Breast epithelium (tissue), 3 donors: Measurements from ENCODE around the gene PALLD.

Experiments used
- POLR2A ChIP-seq: fragments of 450-650 bp; IDR thresholded peaks from one replicate; pipeline ENCODE4 v1.6.1; 2016; ENCODE audit warnings: antibody characterized with exemption, mild to moderate bottlenecking, moderate library complexity
- POLR2AphosphoS5 ChIP-seq, 3 donors: sonication (generic); formaldehyde crosslinking; IDR thresholded peaks; one replicate each; pipeline ENCODE4 v1.6.1; 2017; ENCODE audit warnings: antibody characterized with exemption in 3 of 3
- TF ChIP-seq, protein P1 (sequence below), 3 donors: fragments of 450-650 bp; IDR thresholded peaks; one replicate each; pipeline ENCODE4 v1.5.1; 2016 to 2017; ENCODE audit warnings: antibody characterized with exemption in 3 of 3, mild to moderate bottlenecking in 3 of 3, moderate library complexity in 3 of 3

DNA sequence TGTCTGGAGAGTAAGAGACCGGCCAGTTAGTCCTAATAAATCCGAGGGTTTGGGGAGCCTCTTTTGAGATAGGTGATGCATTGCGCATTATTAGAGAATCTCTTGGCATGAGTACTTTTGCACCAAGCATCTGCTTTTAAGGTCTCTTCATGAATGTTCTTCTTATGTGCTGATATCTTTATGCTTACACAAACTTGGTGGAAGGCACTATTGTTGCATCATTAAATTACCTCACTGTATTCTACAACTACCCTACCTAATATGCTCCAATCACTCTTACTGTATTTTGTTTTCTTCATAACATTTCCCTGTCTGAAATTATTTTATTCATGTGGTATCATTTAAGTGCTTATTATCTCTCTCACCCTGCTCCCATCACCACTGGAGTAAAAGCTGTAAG, 151.6 kb downstream of the PALLD start:
- TF ChIP-seq, protein P1, sequence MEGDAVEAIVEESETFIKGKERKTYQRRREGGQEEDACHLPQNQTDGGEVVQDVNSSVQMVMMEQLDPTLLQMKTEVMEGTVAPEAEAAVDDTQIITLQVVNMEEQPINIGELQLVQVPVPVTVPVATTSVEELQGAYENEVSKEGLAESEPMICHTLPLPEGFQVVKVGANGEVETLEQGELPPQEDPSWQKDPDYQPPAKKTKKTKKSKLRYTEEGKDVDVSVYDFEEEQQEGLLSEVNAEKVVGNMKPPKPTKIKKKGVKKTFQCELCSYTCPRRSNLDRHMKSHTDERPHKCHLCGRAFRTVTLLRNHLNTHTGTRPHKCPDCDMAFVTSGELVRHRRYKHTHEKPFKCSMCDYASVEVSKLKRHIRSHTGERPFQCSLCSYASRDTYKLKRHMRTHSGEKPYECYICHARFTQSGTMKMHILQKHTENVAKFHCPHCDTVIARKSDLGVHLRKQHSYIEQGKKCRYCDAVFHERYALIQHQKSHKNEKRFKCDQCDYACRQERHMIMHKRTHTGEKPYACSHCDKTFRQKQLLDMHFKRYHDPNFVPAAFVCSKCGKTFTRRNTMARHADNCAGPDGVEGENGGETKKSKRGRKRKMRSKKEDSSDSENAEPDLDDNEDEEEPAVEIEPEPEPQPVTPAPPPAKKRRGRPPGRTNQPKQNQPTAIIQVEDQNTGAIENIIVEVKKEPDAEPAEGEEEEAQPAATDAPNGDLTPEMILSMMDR (IDR thresholded peaks at IDR 0.05): no peak
- TF ChIP-seq POLR2AphosphoS5 (IDR thresholded peaks at IDR 0.05) (no peak), POLR2A (no peak)
